C4-2B (cell line): ENCODE measurements around the gene DERL3.
"Not testable (repeated sequence)": the region's sequence is repeated elsewhere in the genome, so short reads cannot be mapped to it uniquely, and the experiment has no call there.

Experiments used
- CTCF ChIP-seq: fragments of 450-650 bp; conservative IDR thresholded peaks from 2 replicates; pipeline ENCODE4 v1.5.1; 2017; ENCODE audit warnings: mild to moderate bottlenecking
- ZFX ChIP-seq: fragments of 450-650 bp; IDR thresholded peaks from 2 replicates; pipeline ENCODE4 v1.6.1; 2017

- TF ChIP-seq CTCF, ZFX: not testable (repeated sequence)
Measured at GRCh38 chr22:23864499-23865154, 25.8 kb upstream of the DERL3 start.
